ENCODE measurements around the gene HOXB3.

HOXB3 gene

GRCh38 chr17:48589831-48590606 lies at the start of gene HOXB3:
Gene HOXB3, minus strand, starts transcription at chr17:48590241. Its CDS starts 37,767 bp downstream, at chr17:48552474.
- Histone ChIP-seq H3K36me3 (ENCODE audit: control insufficient read depth in 2 of 2, insufficient read depth in 2 of 2, low read length in 2 of 2) (peaks cover 3 to 13% of the 10 kb centered on the region in 2 donors), H3K9ac (ENCODE audit: low read depth in 1 of 2, low read length in 2 of 2) (peak within 1 kb of the TSS; percentile 42 to 54), H3K4me1 (ENCODE audit: control insufficient read depth in 2 of 2, insufficient read depth in 2 of 2, low read length in 2 of 2) (peaks cover 19 to 43% of the 10 kb centered on the region in 2 donors), H3K27me3 (ENCODE audit: control insufficient read depth in 2 of 2, insufficient read depth in 2 of 2, low read length in 2 of 2) (no peaks in the 10 kb centered on the region), H3K4me3 (ENCODE audit: low read length in 2 of 2) (peak within 1 kb of the TSS; percentile 40 to 53), H3K27ac (ENCODE audit: low read depth in 2 of 2, low read length in 2 of 2) (peak within 1 kb of the TSS; percentile 75 to 87), H3K9me3 (ENCODE audit: control insufficient read depth in 2 of 2, low read length in 2 of 2) (no peaks in the 10 kb centered on the region)

DNA sequence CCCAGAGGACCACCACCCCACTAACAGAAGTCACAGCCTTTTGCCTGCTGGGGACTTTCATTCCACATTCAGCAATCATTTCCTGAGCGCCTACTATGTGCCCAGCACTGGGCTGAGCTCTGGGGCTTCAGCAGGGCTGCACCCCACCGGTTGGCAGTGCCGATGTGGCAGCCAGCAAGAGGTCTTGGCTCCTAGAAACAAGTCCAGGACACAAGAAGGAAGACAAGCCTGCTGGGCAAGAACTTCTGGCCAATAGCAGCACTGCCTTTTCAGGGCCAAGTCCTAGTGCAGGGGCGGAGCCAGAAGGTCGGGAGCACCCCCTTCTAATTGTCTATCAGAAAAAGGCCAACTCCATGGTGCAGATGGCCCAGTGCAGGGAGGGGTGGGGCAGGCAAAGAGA lies 49.1 kb upstream of the HOXB3 start:
- H3K27me3 ChIP-seq (ENCODE audit: control insufficient read depth in 2 of 2, insufficient read depth in 2 of 2, low read length in 2 of 2), result peaks cover 6 to 31% of the 10 kb centered on the region in 2 donors
- no peaks in the 10 kb centered on the region for H3K9me3 ChIP-seq (ENCODE audit: control insufficient read depth in 2 of 2, low read length in 2 of 2)
- peak overlapping the region; percentile 69 to 94 for H3K27ac ChIP-seq (ENCODE audit: low read depth in 2 of 2, low read length in 2 of 2)
- H3K9ac ChIP-seq (ENCODE audit: low read depth in 1 of 2, low read length in 2 of 2), result peak overlapping the region; percentile 68 to 86
- H3K4me1 ChIP-seq (ENCODE audit: control insufficient read depth in 2 of 2, insufficient read depth in 2 of 2, low read length in 2 of 2), result peaks cover 40 to 73% of the 10 kb centered on the region in 2 donors
- peak overlapping the region; percentile 63 to 74 for H3K4me3 ChIP-seq (ENCODE audit: low read length in 2 of 2)
- H3K36me3 ChIP-seq (ENCODE audit: control insufficient read depth in 2 of 2, insufficient read depth in 2 of 2, low read length in 2 of 2), result peaks cover 2 to 7% of the 10 kb centered on the region in 2 donors

DNA sequence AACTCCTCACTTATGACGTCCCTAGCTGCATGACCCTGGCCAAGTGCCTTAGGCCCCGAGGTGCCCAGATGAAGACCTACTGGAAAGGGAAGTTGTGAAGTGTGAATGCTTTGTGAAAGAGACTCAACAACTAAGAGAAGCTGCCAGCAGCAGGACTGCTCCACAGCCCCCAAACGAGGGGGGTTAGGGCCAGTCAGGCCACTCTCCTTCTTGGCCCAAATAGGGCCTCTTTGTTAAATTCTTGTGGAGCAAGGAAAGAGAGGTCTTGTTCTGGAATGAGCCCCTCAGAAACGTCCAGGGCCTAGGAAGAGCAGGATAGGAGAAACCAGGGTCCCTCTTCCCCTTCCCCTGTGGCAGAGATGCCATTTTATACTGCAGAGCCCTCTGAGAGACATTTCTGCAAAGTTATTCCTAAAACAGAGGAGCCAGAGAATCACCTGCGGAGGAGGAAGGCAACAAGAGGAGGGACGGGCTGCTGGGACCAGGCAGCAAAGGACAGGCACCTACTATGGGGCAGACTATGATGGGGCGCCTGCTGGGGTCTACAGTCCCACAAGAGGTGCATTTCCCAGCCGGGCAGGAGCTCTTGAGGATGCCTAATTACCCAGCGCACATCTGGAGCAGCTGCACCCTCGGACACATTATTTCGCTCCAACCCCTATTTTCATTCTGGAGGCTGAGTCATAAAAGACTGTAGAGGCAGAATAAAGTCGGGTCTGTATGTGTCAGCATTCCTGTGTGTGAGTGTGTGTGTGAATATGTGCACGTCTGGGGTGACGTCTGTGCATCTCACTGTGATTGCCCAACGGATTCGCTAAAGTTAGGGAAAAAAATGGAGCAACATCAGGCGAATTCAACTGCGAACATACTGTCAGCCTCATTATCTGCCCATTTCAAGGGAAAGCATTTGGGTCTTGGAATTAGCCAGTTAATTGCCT lies 47.6 kb upstream of the HOXB3 start:
- peak overlapping the region; percentile 69 to 89 for H3K27ac ChIP-seq (ENCODE audit: low read depth in 2 of 2, low read length in 2 of 2)
- H3K4me1 ChIP-seq (ENCODE audit: control insufficient read depth in 2 of 2, insufficient read depth in 2 of 2, low read length in 2 of 2), result peaks cover 44 to 74% of the 10 kb centered on the region in 2 donors
- peak overlapping the region; percentile 61 to 86 for H3K9ac ChIP-seq (ENCODE audit: low read depth in 1 of 2, low read length in 2 of 2)
- H3K36me3 ChIP-seq (ENCODE audit: control insufficient read depth in 2 of 2, insufficient read depth in 2 of 2, low read length in 2 of 2), result peaks cover 2 to 7% of the 10 kb centered on the region in 2 donors
- no peaks in the 10 kb centered on the region for H3K9me3 ChIP-seq (ENCODE audit: control insufficient read depth in 2 of 2, low read length in 2 of 2)
- H3K27me3 ChIP-seq (ENCODE audit: control insufficient read depth in 2 of 2, insufficient read depth in 2 of 2, low read length in 2 of 2), result peaks cover 8 to 36% of the 10 kb centered on the region in 2 donors
- H3K4me3 ChIP-seq (ENCODE audit: low read length in 2 of 2), result peak overlapping the region; percentile 63 to 74

DNA sequence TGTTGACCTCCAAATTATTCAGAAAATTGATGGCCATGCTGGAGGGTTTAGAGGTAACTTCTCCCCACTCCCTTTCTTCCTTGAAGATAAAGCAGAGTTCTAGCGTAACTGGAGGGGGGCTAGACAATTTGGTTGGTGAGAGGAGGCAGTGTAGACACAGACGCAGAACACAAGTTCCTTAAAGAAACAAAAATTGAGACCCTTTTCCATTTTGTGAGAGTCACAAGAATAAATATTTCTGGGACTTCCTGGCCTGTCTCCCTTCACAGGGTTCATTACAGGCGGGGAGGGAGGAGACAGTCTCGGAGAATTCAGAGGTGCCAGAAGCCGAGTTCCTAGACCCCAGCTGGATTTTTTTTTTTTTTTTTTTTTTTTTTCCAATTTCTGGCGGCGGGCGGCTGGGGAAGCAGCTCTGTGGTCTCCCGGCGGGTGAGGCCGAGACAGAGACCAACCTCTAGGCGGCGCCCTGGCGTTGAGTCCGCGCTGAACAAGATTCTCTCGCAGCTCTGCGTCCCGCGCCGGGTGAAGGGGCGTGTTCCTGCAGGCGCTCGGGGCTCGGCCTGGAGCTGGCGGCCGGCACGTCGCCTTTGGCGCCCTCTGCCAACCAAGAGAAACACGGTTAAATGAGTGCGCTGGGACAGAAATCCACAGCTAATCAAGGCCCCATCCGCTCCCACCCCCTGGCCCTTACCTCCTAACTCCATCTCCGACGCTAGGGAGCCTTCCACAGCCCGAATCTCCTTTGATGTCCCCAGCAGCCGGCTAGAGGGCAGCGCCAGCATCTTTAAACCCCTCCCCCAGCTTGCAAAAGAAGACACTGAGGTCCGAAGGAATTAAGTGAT lies 46.4 kb upstream of the HOXB3 start:
- Histone ChIP-seq H3K27me3 (ENCODE audit: control insufficient read depth in 2 of 2, insufficient read depth in 2 of 2, low read length in 2 of 2) (peaks cover 7 to 37% of the 10 kb centered on the region in 2 donors), H3K9me3 (ENCODE audit: control insufficient read depth in 2 of 2, low read length in 2 of 2) (no peaks in the 10 kb centered on the region), H3K27ac (ENCODE audit: low read depth in 2 of 2, low read length in 2 of 2) (peak overlapping the region; percentile 89), H3K9ac (ENCODE audit: low read depth in 1 of 2, low read length in 2 of 2) (peak overlapping the region; percentile 44 to 86), H3K36me3 (ENCODE audit: control insufficient read depth in 2 of 2, insufficient read depth in 2 of 2, low read length in 2 of 2) (peaks cover 2 to 7% of the 10 kb centered on the region in 2 donors), H3K4me1 (ENCODE audit: control insufficient read depth in 2 of 2, insufficient read depth in 2 of 2, low read length in 2 of 2) (peaks cover 53 to 77% of the 10 kb centered on the region in 2 donors), H3K4me3 (ENCODE audit: low read length in 2 of 2) (peak overlapping the region; percentile 63 to 74)

DNA sequence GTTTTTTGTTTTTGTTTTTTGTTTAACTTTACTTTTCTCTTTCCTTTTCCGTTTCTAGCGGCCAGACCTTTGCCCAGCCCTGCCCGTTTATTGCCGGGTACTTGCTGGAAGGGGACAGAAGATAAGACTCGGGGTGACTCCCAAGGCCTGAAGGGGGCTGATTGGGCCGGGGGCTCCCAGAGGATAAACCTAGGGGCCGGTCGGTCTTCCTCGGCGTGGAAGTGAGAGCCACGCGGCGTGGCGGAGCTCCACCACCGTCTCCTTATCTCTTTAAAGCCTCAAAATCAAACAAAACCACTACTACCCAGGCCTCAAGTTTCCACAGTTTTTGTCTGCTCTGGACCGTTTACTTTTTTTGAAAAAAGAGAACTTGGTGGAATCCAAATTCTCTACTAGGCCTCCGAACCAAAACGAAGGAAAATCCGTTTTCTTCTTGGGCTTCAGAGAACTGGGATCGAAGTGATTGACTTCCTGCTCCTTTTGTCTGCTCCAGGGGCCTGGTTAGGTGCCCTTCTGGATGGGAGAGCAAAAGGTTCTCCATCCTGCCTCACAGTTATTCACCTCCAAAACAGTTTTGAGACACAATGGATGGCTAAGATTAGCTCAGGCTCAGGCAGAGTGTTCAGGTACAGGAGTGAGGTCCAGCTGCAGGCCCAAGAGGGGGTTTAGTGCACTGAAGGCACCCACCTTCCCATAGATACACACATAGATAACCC lies 44.6 kb upstream of the HOXB3 start:
- H3K9ac ChIP-seq (ENCODE audit: low read depth in 1 of 2, low read length in 2 of 2), result peak overlapping the region; percentile 58 to 86
- peak overlapping the region; percentile 89 for H3K27ac ChIP-seq (ENCODE audit: low read depth in 2 of 2, low read length in 2 of 2)
- H3K36me3 ChIP-seq (ENCODE audit: control insufficient read depth in 2 of 2, insufficient read depth in 2 of 2, low read length in 2 of 2), result peaks cover 2 to 7% of the 10 kb centered on the region in 2 donors

GRCh38 chr17:48633266-48633677 lies 43.2 kb upstream of the HOXB3 start:
- Histone ChIP-seq H3K36me3 (ENCODE audit: control insufficient read depth in 2 of 2, insufficient read depth in 2 of 2, low read length in 2 of 2) (peaks cover 2 to 7% of the 10 kb centered on the region in 2 donors), H3K9me3 (ENCODE audit: control insufficient read depth in 2 of 2, low read length in 2 of 2) (no peaks in the 10 kb centered on the region), H3K27me3 (ENCODE audit: control insufficient read depth in 2 of 2, insufficient read depth in 2 of 2, low read length in 2 of 2) (peaks cover 16 to 50% of the 10 kb centered on the region in 2 donors), H3K4me3 (ENCODE audit: low read length in 2 of 2) (peak overlapping the region; percentile 64 to 70), H3K27ac (ENCODE audit: low read depth in 2 of 2, low read length in 2 of 2) (peak overlapping the region; percentile 89), H3K9ac (ENCODE audit: low read depth in 1 of 2, low read length in 2 of 2) (peak overlapping the region; percentile 84 to 86), H3K4me1 (ENCODE audit: control insufficient read depth in 2 of 2, insufficient read depth in 2 of 2, low read length in 2 of 2) (peaks cover 54 to 79% of the 10 kb centered on the region in 2 donors)

More for the DNA sequence above, 44.6 kb upstream of the HOXB3 start:
- Histone ChIP-seq H3K9me3 (ENCODE audit: control insufficient read depth in 2 of 2, low read length in 2 of 2) (no peaks in the 10 kb centered on the region), H3K4me1 (ENCODE audit: control insufficient read depth in 2 of 2, insufficient read depth in 2 of 2, low read length in 2 of 2) (peaks cover 51 to 76% of the 10 kb centered on the region in 2 donors), H3K4me3 (ENCODE audit: low read length in 2 of 2) (peak overlapping the region in 1 of 2 donors; percentile 64), H3K27me3 (ENCODE audit: control insufficient read depth in 2 of 2, insufficient read depth in 2 of 2, low read length in 2 of 2) (peaks cover 11 to 45% of the 10 kb centered on the region in 2 donors)

- Histone ChIP-seq H3K4me3 (ENCODE audit: low read length in 2 of 2) (peak overlapping the region; percentile 64 to 70), H3K9me3 (ENCODE audit: control insufficient read depth in 2 of 2, low read length in 2 of 2) (no peaks in the 10 kb centered on the region), H3K27ac (ENCODE audit: low read depth in 2 of 2, low read length in 2 of 2) (peak overlapping the region; percentile 89), H3K36me3 (ENCODE audit: control insufficient read depth in 2 of 2, insufficient read depth in 2 of 2, low read length in 2 of 2) (peaks cover 2 to 7% of the 10 kb centered on the region in 2 donors), H3K4me1 (ENCODE audit: control insufficient read depth in 2 of 2, insufficient read depth in 2 of 2, low read length in 2 of 2) (peaks cover 58 to 81% of the 10 kb centered on the region in 2 donors), H3K9ac (ENCODE audit: low read depth in 1 of 2, low read length in 2 of 2) (peak overlapping the region; percentile 84 to 86), H3K27me3 (ENCODE audit: control insufficient read depth in 2 of 2, insufficient read depth in 2 of 2, low read length in 2 of 2) (peaks cover 20 to 51% of the 10 kb centered on the region in 2 donors)
Measured at GRCh38 chr17:48632579-48633265, 42.7 kb upstream of the HOXB3 start.

DNA sequence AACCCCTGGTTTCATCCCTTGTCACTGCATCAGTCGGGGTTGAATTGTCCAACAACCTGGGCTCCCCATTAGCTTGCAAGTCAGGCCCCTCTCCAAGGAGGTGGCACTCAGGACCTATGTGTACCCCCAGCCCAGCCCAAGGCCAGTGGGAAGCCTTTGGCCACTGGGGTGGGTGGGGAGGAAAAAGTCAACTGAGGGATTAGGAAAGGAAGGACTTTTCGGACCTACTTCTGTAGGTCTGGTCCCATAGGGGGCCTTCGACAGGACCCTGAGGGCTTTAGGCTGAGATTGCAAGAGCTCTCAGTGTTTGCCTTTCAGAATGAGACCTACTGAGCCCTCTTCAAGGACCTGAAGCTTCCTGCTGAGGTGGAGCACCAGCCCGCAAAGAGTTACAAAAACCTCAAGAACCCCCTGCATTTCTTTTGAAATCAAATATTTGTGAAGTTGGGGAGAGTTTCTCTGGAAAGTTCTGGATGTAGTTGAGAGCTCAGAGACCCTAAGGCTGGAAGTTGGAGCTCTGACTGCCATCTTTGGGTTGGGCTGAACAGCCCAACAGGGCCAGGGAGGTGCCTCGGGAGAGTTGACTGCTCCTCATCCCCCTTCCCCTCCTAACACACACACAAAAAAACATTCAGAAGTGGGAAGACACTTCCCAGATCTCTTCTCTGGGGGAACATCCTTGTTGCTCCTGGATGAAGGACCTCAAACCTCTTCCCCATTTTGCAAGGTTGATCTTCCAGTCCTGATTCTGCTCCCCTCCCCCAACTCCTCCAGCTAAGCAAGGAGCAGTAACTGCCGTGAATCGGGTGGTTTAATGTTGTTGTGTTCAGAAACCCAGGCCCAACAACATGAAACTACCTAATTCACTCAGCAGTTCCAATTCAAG lies 41.9 kb upstream of the HOXB3 start:
- Histone ChIP-seq H3K36me3 (ENCODE audit: control insufficient read depth in 2 of 2, insufficient read depth in 2 of 2, low read length in 2 of 2) (peaks cover 2 to 7% of the 10 kb centered on the region in 2 donors), H3K27me3 (ENCODE audit: control insufficient read depth in 2 of 2, insufficient read depth in 2 of 2, low read length in 2 of 2) (peaks cover 27 to 48% of the 10 kb centered on the region in 2 donors), H3K9me3 (ENCODE audit: control insufficient read depth in 2 of 2, low read length in 2 of 2) (no peaks in the 10 kb centered on the region), H3K4me3 (ENCODE audit: low read length in 2 of 2) (peak overlapping the region; percentile 64 to 70), H3K4me1 (ENCODE audit: control insufficient read depth in 2 of 2, insufficient read depth in 2 of 2, low read length in 2 of 2) (peaks cover 57 to 81% of the 10 kb centered on the region in 2 donors), H3K9ac (ENCODE audit: low read depth in 1 of 2, low read length in 2 of 2) (peak overlapping the region; percentile 84 to 86), H3K27ac (ENCODE audit: low read depth in 2 of 2, low read length in 2 of 2) (peak overlapping the region; percentile 89)
